Loucy (cell line): Measurements from ENCODE around the gene ELL2.

ENCODE experiments used
- H2AFZ ChIP-seq: fragments of 200-600 bp; sonication (generic); 2 replicates; pipeline ENCODE4 v1.6.0; 2016; ENCODE audit warnings: antibody characterized with exemption, mild to moderate bottlenecking, low read length, moderate library complexity
- H3F3A ChIP-seq: fragments of 200-600 bp; 2 replicates; pipeline ENCODE4 v1.6.0; 2016; ENCODE audit warnings: antibody characterized with exemption, low read depth, mild to moderate bottlenecking
- H3K27me3 ChIP-seq: fragments of 200-600 bp; sonication (generic); 2 replicates; pipeline ENCODE4 v1.6.1; 2014; ENCODE audit warnings: low read length, mild to moderate bottlenecking; ENCODE audit not compliant: insufficient read depth, poor library complexity, severe bottlenecking
- H3K36me3 ChIP-seq: fragments of 200-600 bp; sonication (generic); 2 replicates; pipeline ENCODE4 v1.6.1; 2016; ENCODE audit warnings: low read length; ENCODE audit not compliant: insufficient read depth
- H3K4me1 ChIP-seq: fragments of 200-600 bp; sonication (generic); 2 replicates; pipeline ENCODE4 v1.5.1; 2014; ENCODE audit warnings: low read length, mild to moderate bottlenecking; ENCODE audit not compliant: insufficient read depth, poor library complexity, severe bottlenecking
- H3K4me2 ChIP-seq: fragments of 200-600 bp; sonication (generic); 2 replicates; pipeline ENCODE4 v1.6.0; 2014; ENCODE audit warnings: antibody characterized with exemption, low read length, low read depth, mild to moderate bottlenecking; ENCODE audit not compliant: poor library complexity, severe bottlenecking
- H3K4me3 ChIP-seq: fragments of 200-600 bp; sonication (generic); 2 replicates; pipeline ENCODE4 v1.5.1; 2014; ENCODE audit warnings: low read length, mild to moderate bottlenecking, mixed read lengths; ENCODE audit not compliant: poor library complexity, severe bottlenecking
- H3K79me2 ChIP-seq: fragments of 200-600 bp; sonication (generic); 2 replicates; pipeline ENCODE4 v1.6.1; 2014; ENCODE audit warnings: low read length; ENCODE audit not compliant: insufficient read depth
- H3K9ac ChIP-seq: fragments of 200-600 bp; sonication (generic); 2 replicates; pipeline ENCODE4 v1.6.0; 2014; ENCODE audit warnings: mild to moderate bottlenecking, low read depth, low read length, moderate library complexity; ENCODE audit not compliant: poor library complexity, severe bottlenecking
- H3K9me2 ChIP-seq: fragments of 200-600 bp; sonication (generic); replicated peaks from 2 replicates; pipeline ENCODE4 v1.6.1; 2016; ENCODE audit warnings: low read depth, low read length, mixed read lengths
- H3K9me3 ChIP-seq: fragments of 200-600 bp; sonication (generic); 2 replicates; pipeline ENCODE4 v1.6.1; 2014; ENCODE audit warnings: mild to moderate bottlenecking, antibody characterized with exemption, low read length, low read depth; ENCODE audit not compliant: insufficient read depth
- H4K20me1 ChIP-seq: fragments of 200-600 bp; sonication (generic); 2 replicates; pipeline ENCODE4 v1.6.0; 2014; ENCODE audit warnings: antibody characterized with exemption, low read length, mild to moderate bottlenecking; ENCODE audit not compliant: insufficient read depth, poor library complexity, severe bottlenecking
- CTCF ChIP-seq: fragments of 200-600 bp; sonication (generic); conservative IDR thresholded peaks from 2 replicates; pipeline ENCODE4 v1.5.1; 2014; ENCODE audit warnings: mild to moderate bottlenecking, antibody characterized with exemption, low read length
- EZH2phosphoT487 ChIP-seq: fragments of 200-600 bp; IDR thresholded peaks from 2 replicates; pipeline ENCODE4 v1.6.1; 2018; ENCODE audit warnings: antibody characterized with exemption, mild to moderate bottlenecking, moderate library complexity, borderline replicate concordance

The ELL2 gene

GRCh38 chr5:95961617-95962474 lies at the start of gene ELL2:
TSS of gene ELL2 (minus strand) at chr5:95961851. CDS start at chr5:95961721, 130 bp downstream.
- Histone ChIP-seq H3K9ac (peak within 1 kb of the TSS; percentile 73), H4K20me1 (no peaks in the 10 kb centered on the region), H2AFZ (peak within 1 kb of the TSS; percentile 87), H3K4me3 (peak within 1 kb of the TSS; percentile 90), H3K4me1 (peaks cover 38% of the 10 kb centered on the region), H3K79me2 (peaks cover 16% of the 10 kb centered on the region; the same call in 1 of the 2 replicates), H3K36me3 (no peaks in the 10 kb centered on the region), H3K9me2 (no peaks in the 10 kb centered on the region), H3F3A (no peaks in the 10 kb centered on the region), H3K4me2 (peak within 1 kb of the TSS; percentile 93), H3K27me3 (no peaks in the 10 kb centered on the region), H3K9me3 (no peaks in the 10 kb centered on the region)
- TF ChIP-seq EZH2phosphoT487 (no peak), CTCF (no peak)

- H3K4me1 ChIP-seq: no peaks in the 10 kb centered on the region
- H2AFZ ChIP-seq: no peak overlapping the region
- H3F3A ChIP-seq: no peaks in the 10 kb centered on the region
- no peaks in the 10 kb centered on the region for H3K36me3 ChIP-seq
- H3K9ac ChIP-seq: no peak overlapping the region
- no peaks in the 10 kb centered on the region for H3K79me2 ChIP-seq
- H3K4me3 ChIP-seq: no peak overlapping the region
- TF ChIP-seq CTCF: no peak
- no peak for TF ChIP-seq EZH2phosphoT487
- no peak overlapping the region for H3K4me2 ChIP-seq
- no peaks in the 10 kb centered on the region for H3K9me2 ChIP-seq
- H3K9me3 ChIP-seq: no peaks in the 10 kb centered on the region; the same call in 1 of the 2 replicates
- no peaks in the 10 kb centered on the region for H4K20me1 ChIP-seq
- no peaks in the 10 kb centered on the region for H3K27me3 ChIP-seq
These were observed 47.5 kb upstream of the ELL2 start for GRCh38 chr5:96008987-96009647.

GRCh38 chr5:96008487-96008886 lies 46.8 kb upstream of the ELL2 start:
- Histone ChIP-seq H3F3A (no peaks in the 10 kb centered on the region), H4K20me1 (no peaks in the 10 kb centered on the region), H3K27me3 (no peaks in the 10 kb centered on the region), H3K4me3 (no peak overlapping the region), H3K4me1 (no peaks in the 10 kb centered on the region), H2AFZ (no peak overlapping the region), H3K36me3 (no peaks in the 10 kb centered on the region), H3K9me3 (no peaks in the 10 kb centered on the region; the same call in 1 of the 2 replicates), H3K9me2 (no peaks in the 10 kb centered on the region), H3K79me2 (no peaks in the 10 kb centered on the region), H3K9ac (no peak overlapping the region), H3K4me2 (no peak overlapping the region)
- TF ChIP-seq CTCF (no peak), EZH2phosphoT487 (no peak)
